Aorta (tissue), 5 donors: ENCODE measurements around the gene THRB. TPM values are rescaled to one million over a fixed set of nuclear protein-coding genes. Genes with fewer than 3 reads are reported as not detected.

Experiments used
- ATAC-seq: fragments of 200-7000 bp; cut with Tn5 transposase; one replicate; pipeline ENCODE4 v1.9.1; 2022; ENCODE audit warnings: moderate library complexity; ENCODE audit not compliant: low FRiP score
- DNase-seq, 2 donors: peaks; one replicate each; pipeline ENCODE4 v3.0.0-alpha.2; 2020
- H3K27ac ChIP-seq, 2 donors: one replicate each; pipeline ENCODE4 v1.5.1; 2013; ENCODE audit warnings: low read length in 2 of 2, mild to moderate bottlenecking in 2 of 2, moderate library complexity in 2 of 2, control low read depth in 1 of 2, inconsistent platforms in 1 of 2, low read depth in 1 of 2
- H3K27me3 ChIP-seq, 2 donors: one replicate each; pipeline ENCODE4 v1.6.1; 2013; ENCODE audit warnings: control low read depth in 1 of 2, low read length in 1 of 2, mild to moderate bottlenecking in 1 of 2, moderate library complexity in 1 of 2; ENCODE audit not compliant: insufficient read depth in 2 of 2, control insufficient read depth in 1 of 2
- H3K36me3 ChIP-seq, 2 donors: one replicate each; pipeline ENCODE4 v1.6.1; 2013; ENCODE audit warnings: control low read depth in 1 of 2, low read length in 1 of 2, mild to moderate bottlenecking in 1 of 2; ENCODE audit not compliant: insufficient read depth in 2 of 2, control insufficient read depth in 1 of 2
- H3K4me1 ChIP-seq, 2 donors: one replicate each; pipeline ENCODE4 v1.6.1; 2013; ENCODE audit warnings: low read length in 2 of 2, control low read depth in 1 of 2, mild to moderate bottlenecking in 1 of 2, moderate library complexity in 1 of 2; ENCODE audit not compliant: insufficient read depth in 2 of 2, control insufficient read depth in 1 of 2
- H3K4me3 ChIP-seq, 2 donors: one replicate each; pipeline ENCODE4 v1.5.1; 2013; ENCODE audit warnings: low read length in 2 of 2, control low read depth in 1 of 2, mild to moderate bottlenecking in 1 of 2
- H3K9me3 ChIP-seq: one replicate; pipeline ENCODE4 v1.6.1; 2013; ENCODE audit warnings: mild to moderate bottlenecking, low read length; ENCODE audit not compliant: control insufficient read depth
- WGBS, 2 donors: extraction: QIAGEN DNeasy Blood & Tissue Kit; methylation state at CpG; one replicate each; pipeline ENCODE4 v1.1.7; 2013; 5-methylcytosine and 5-hydroxymethylcytosine counted together
- intact Hi-C, 2 donors: fragments of 100-400 bp; cut with DNase I; formaldehyde crosslinking; loops; one replicate each; pipeline versions ENCODE4 v1.14.2 to v1.15.0; 2022
- long read RNA-seq, 2 donors: library from polyadenylated mRNA; unstranded; transcript quantifications; one replicate each; pipeline ENCODE4 v2.0.0, GENCODE V29; 2020 to 2021
- polyA plus RNA-seq, 2 donors: library from polyadenylated mRNA; stranded (reverse); fragments of 200-250 nt; gene quantifications; one replicate each; pipeline ENCODE4 v1.2.3, GENCODE V29; 2013
- total RNA-seq, 2 donors: library from RNA; stranded (reverse); fragmentation: NEBNext Ultra II Directional; extraction: Animal tissue kit (Norgen Biotek cat#: 25700); gene quantifications; one replicate each; pipeline ENCODE4 v1.2.1, GENCODE V29; 2021
- donor health status: healthy with polysubstance abuse.
- donor health status: Bipolar disorder and iron deficiency.
- donor health status: DM: no; HTN: no; CAD: no.
- donor health status: DM: no; HTN: no; CAD: no.
- donor health status: DM: yes; HTN: yes; CAD: no.

THRB gene
- 10 to 100 TPM; 59.7 to 77.9 TPM for total RNA-seq
- polyA plus RNA-seq, result 10 to 100 TPM; 20.2 to 25.9 TPM
- long read RNA-seq, donor 1, full-length matches to known transcripts, result 4 of 98 reads
- long read RNA-seq, donor 1, partial matches to known transcripts, result 14 of 98 reads
- long read RNA-seq, donor 1, other reads (novel, unspliced or antisense), result 80 of 98 reads
- long read RNA-seq, donor 2, partial matches to known transcripts, result 7 of 43 reads
- long read RNA-seq, donor 2, other reads (novel, unspliced or antisense), result 36 of 43 reads

DNA sequence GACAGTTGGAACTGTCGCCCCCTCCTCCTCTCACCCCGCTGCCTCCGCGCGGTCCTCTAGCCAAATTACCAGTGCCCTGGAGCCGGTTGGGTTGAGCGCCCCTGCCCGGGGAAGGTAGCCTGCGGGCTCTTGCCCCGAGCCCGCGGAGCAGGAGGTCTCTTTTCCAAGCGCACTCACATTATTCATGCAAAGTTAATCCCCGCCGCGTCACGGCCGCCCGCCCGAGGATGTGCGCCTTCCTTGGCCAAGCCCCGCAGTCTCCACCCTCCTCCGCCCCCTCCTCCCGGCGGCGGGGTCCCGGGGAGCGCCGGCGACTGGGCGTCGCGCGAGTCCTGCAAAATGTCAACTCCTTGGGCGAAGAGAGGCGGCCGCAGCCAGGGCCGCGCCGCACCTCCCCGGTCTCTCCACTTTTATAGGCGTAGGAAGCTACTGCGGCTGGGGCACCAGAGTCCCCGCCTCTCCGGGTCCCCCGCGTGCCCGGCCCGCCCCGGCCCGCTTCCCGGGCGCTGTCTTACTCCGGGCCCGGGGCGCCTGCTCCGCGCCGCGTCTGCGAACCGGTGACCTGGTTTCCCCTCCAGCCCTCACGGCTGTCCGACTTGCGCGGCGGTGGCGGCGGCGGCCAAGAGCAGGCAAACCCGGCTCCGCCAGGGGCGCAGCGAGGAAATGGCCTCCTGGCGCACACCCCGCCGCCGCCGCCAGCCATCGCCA lies at the start of gene THRB:
Gene THRB, minus strand, starts transcription at position 233 of the 708 bp plus-strand sequence.
- Histone ChIP-seq H3K4me3 (peak within 1 kb of the TSS; percentile 76 to 78), H3K9me3 (no peaks in the 10 kb centered on the region), H3K4me1 (peaks cover 10% of the 10 kb centered on the region in 2 donors), H3K36me3 (peaks cover 0 to 3% of the 10 kb centered on the region in 2 donors), H3K27ac (peak within 1 kb of the TSS; percentile 74 to 93), H3K27me3 (no peaks in the 10 kb centered on the region)
- DNase-seq (peak; percentile 89 to 94), ATAC-seq (peak; percentile 82)
- intact Hi-C loops, result loop anchor here (5.0 to 10.0 kb wide), 6 partner anchors 92 to 500 kb away; no protein-coding TSS in a partner anchor
- 0% methylated on average over 60 to 80 of the region's 80 CpGs for WGBS, 2 donors

DNA sequence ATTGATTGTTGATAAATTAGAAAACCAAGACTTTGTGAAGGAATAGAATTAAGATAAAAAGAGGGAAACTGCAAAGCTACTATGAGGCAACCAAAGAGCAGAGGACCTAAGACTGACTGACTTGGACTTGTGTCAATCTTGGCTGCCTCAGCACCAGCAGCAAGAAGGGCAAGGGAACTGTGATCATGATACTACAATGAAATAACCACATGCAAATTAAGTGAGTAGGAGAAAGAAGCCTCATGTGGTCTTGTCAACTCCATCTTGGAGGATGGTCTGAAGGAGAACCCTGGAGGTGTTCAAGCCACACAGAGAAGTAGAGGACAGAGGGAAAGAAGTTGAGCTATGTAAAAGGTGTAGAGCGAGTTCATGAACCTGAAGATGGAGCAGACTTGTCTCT lies 47.3 kb upstream of the THRB start:
- no peak overlapping the region for H3K27ac ChIP-seq
- H3K27me3 ChIP-seq, result no peaks in the 10 kb centered on the region
- no peak for ATAC-seq
- DNase-seq, result no peak
- peaks cover 0 to 4% of the 10 kb centered on the region in 2 donors for H3K4me1 ChIP-seq
- 95% methylated on average over 1 of the region's 1 CpG for WGBS, 2 donors
- H3K4me3 ChIP-seq, result no peak overlapping the region
- intact Hi-C loops, result no loop called here
- no peaks in the 10 kb centered on the region for H3K36me3 ChIP-seq
- no peaks in the 10 kb centered on the region for H3K9me3 ChIP-seq

DNA sequence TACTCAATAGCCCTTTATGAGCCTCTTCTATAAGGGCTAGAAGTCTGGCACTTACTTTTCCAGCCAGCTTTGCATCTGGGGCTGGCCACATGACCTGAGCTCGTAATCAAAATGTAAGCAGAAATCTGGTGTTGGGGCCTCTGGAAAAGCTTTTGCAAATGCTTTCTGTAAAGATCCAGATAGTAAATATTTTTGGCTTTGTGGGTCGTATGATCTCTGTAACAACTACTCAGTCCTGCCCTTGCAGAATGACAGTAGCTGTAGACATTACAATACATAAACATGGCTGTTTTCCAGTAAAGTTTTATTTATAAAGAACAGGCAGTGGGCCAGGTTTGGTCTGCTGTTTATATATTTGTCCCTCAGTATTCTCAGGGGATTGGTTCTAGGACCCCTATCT lies 46.2 kb upstream of the THRB start:
- no peak for ATAC-seq
- 56 to 67% methylated on average over 2 of the region's 2 CpGs for WGBS, 2 donors
- Histone ChIP-seq H3K4me3 (no peak overlapping the region), H3K27ac (no peak overlapping the region), H3K9me3 (no peaks in the 10 kb centered on the region), H3K4me1 (peaks cover 0 to 4% of the 10 kb centered on the region in 2 donors), H3K36me3 (no peaks in the 10 kb centered on the region), H3K27me3 (no peaks in the 10 kb centered on the region)
- intact Hi-C loops, result no loop called here
- DNase-seq, result no peak

DNA sequence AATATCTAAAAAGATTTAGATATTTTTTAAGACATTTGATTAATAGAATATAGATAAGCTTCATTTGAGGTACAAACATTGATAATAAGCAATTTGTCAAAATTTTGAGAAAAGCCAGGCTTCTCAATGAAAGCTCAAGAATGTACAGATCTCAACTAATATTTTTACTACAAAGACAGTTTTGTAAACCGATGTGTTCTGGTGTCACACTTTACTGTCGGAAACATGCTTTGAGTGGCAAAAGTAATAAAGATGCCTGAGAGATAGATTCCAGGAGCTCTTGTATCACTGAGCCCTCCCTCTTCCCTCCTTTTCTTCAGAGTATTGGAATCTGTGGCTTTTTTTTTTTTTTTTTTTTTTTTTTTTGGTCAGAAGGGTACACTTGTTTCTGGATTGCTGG lies 45.0 kb upstream of the THRB start:
- Histone ChIP-seq H3K4me1 (peaks cover 0 to 4% of the 10 kb centered on the region in 2 donors), H3K27me3 (no peaks in the 10 kb centered on the region), H3K36me3 (no peaks in the 10 kb centered on the region), H3K9me3 (no peaks in the 10 kb centered on the region), H3K27ac (no peak overlapping the region), H3K4me3 (no peak overlapping the region)
- no peak for ATAC-seq
- DNase-seq, result no peak
- WGBS, 2 donors, result 70 to 74% methylated on average over 2 of the region's 2 CpGs
- intact Hi-C loops, result no loop called here

DNA sequence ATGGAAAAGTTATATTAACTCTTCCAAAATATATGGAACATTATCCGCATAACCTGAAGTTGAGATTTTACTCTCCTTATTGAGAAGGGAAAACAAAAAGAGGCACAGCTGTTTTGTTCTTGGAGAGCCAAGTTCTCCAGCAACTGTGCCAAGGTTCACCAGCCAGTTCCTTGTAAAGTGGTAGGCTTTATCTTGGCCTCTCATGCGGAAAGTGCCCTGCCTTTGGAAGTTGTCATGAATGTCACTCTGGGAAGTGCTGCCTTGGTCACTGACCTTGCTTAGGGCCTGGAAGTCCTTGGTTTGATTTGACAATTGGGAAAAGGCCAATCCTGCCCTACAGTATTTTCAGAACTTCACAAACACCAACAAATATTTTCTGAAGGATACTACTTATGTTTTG lies 44.2 kb upstream of the THRB start:
- H3K4me1 ChIP-seq, result peaks cover 0 to 4% of the 10 kb centered on the region in 2 donors
- no peaks in the 10 kb centered on the region for H3K36me3 ChIP-seq
- H3K27ac ChIP-seq, result peak overlapping the region in 1 of 2 donors; percentile 21
- intact Hi-C loops, result no loop called here
- DNase-seq (no peak), ATAC-seq (no peak)
- WGBS, 2 donors, result 8 to 14% methylated on average over 2 of the region's 2 CpGs
- H3K4me3 ChIP-seq, result no peak overlapping the region
- no peaks in the 10 kb centered on the region for H3K27me3 ChIP-seq
- no peaks in the 10 kb centered on the region for H3K9me3 ChIP-seq

DNA sequence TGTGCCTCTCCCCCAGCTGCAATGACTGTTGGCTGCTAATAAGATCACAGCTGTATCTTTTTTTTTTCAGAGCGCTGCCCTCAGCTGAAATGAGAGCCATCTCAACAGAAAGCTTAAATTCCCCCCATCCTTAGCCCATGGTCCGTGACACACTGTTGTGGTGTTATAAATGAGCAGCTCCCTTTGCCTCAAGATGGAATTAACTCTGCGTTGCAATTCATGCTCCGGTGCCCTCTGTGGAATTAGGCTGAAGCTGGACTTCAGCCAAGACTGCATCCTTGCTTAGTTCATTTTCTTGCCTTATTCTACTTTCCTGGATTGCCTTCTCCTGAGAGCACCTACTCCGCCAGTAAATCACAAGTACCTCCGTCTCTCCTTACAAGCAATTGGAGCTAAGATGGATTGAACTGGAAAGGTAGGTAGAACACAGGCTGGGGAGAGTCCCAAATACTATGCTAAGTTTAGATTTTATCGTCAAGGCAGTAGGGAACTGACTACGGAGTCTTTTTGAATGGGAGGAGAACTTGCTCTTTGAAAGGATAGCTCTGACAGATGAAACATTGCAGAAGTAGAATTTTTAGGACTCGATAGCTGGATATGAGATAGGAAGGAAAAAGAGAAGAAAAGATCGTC lies 39.0 kb upstream of the THRB start:
- intact Hi-C loops, result no loop called here
- Histone ChIP-seq H3K4me1 (peaks cover 0 to 2% of the 10 kb centered on the region in 2 donors), H3K9me3 (no peaks in the 10 kb centered on the region), H3K4me3 (no peak overlapping the region), H3K27me3 (no peaks in the 10 kb centered on the region), H3K27ac (no peak overlapping the region), H3K36me3 (no peaks in the 10 kb centered on the region)
- ATAC-seq (no peak), DNase-seq (no peak)
- WGBS, 2 donors, result 90% methylated on average over 10 of the region's 10 CpGs

DNA sequence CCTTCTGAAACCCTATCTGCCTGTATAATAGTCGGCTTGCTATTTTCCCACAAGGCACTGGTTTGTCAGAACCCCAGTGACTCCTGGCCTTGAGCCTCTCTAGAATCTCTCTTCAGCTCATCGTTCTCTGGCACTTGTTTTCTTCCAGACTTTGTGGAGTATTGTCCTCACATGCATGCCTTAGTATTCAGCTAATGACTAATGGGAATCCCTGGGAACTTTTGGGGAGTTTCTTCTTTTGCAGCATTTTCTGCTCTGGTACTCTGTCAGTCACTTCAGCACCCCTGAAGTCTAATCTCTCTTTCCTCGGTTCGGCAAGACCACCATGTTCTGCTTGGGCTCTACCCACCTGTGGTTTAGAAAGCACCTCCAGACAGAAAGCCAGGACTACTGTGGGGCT lies 35.8 kb upstream of the THRB start:
- WGBS, 2 donors, result 83 to 85% methylated on average over 4 of the region's 4 CpGs
- no peaks in the 10 kb centered on the region for H3K27me3 ChIP-seq
- DNase-seq (no peak), ATAC-seq (no peak)
- no peak overlapping the region for H3K27ac ChIP-seq
- intact Hi-C loops, result no loop called here
- no peak overlapping the region for H3K4me3 ChIP-seq
- H3K9me3 ChIP-seq, result no peaks in the 10 kb centered on the region
- H3K4me1 ChIP-seq, result no peaks in the 10 kb centered on the region
- H3K36me3 ChIP-seq, result no peaks in the 10 kb centered on the region

DNA sequence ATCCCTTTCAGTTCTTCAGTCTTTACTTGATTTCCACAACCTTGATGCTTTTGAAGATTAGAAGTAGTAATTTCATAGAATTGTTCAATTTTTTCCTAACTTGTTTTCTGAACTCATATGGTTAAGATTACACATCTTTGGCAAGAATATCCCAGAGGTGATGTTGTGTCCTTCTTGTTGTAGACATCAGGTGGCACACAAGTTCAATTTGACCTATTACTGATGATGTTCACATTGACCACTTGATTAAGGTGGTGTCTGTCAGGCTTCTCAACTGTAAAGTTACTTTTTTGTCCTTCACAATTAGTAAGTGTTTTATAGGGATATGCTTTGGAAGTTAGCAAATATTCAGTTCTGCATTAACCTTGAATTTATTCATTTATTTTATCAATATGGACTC lies 34.6 kb upstream of the THRB start:
- peaks cover 0 to 4% of the 10 kb centered on the region in 2 donors for H3K4me1 ChIP-seq
- no peak for ATAC-seq
- H3K36me3 ChIP-seq, result no peaks in the 10 kb centered on the region
- intact Hi-C loops, result no loop called here
- no peaks in the 10 kb centered on the region for H3K27me3 ChIP-seq
- H3K9me3 ChIP-seq, result no peaks in the 10 kb centered on the region
- H3K4me3 ChIP-seq, result no peak overlapping the region
- H3K27ac ChIP-seq, result no peak overlapping the region
- no peak for DNase-seq
